Spleen (tissue), 11 donors: ENCODE data around the gene AKAP13. TPM values are rescaled to one million over a fixed set of nuclear protein-coding genes. Genes with fewer than 3 reads are reported as not detected.
A peak's percentile ranks its signal among the peaks of the same experiment; 100 is the strongest.

Experiments used
- DNase-seq: peaks from one replicate; pipeline ENCODE4 v3.0.0-alpha.2; 2020
- H3K27ac ChIP-seq, 8 donors: fragments of 200-600 bp; sonication (generic) in 7 of 8; 1 replicate in 4 of 8; 2 replicates in 4 of 8; pipeline versions ENCODE4 v1.5.0 to v1.8.0; 2016 to 2021; ENCODE audit warnings: inconsistent platforms in 4 of 8, mild to moderate bottlenecking in 4 of 8, moderate library complexity in 1 of 8
- H3K27me3 ChIP-seq, 7 donors: fragments of 200-600 bp; sonication (generic) in 6 of 7; replicated peaks in 1 of 7; 1 replicate in 4 of 7; 2 replicates in 3 of 7; pipeline versions ENCODE4 v1.5.0 to v1.8.0; 2016 to 2021; ENCODE audit warnings: inconsistent platforms in 3 of 7, mild to moderate bottlenecking in 1 of 7
- H3K36me3 ChIP-seq, 6 donors: fragments of 200-600 bp; sonication (generic) in 5 of 6; 1 replicate in 4 of 6; 2 replicates in 2 of 6; pipeline versions ENCODE4 v1.5.0 to v1.8.0; 2016 to 2021; ENCODE audit warnings: inconsistent platforms in 2 of 6
- H3K4me1 ChIP-seq, 6 donors: fragments of 200-600 bp; sonication (generic) in 5 of 6; 1 replicate in 3 of 6; 2 replicates in 3 of 6; pipeline versions ENCODE4 v1.5.0 to v1.8.0; 2016 to 2021; ENCODE audit warnings: inconsistent platforms in 3 of 6
- H3K4me3 ChIP-seq, 8 donors: fragments of 200-600 bp; sonication (generic) in 7 of 8; 1 replicate in 4 of 8; 2 replicates in 4 of 8; pipeline versions ENCODE4 v1.5.0 to v1.8.0; 2016 to 2021; ENCODE audit warnings: inconsistent platforms in 4 of 8, mild to moderate bottlenecking in 4 of 8, moderate library complexity in 2 of 8
- H3K9me3 ChIP-seq, 8 donors: fragments of 200-600 bp; sonication (generic) in 7 of 8; 1 replicate in 4 of 8; 2 replicates in 4 of 8; pipeline versions ENCODE4 v1.5.0 to v1.8.0; 2016 to 2021; ENCODE audit warnings: inconsistent platforms in 4 of 8
- CTCF ChIP-seq, 11 experiments: fragments of 200-600 bp in 7 of 11; fragments of 450-650 bp in 4 of 11; sonication (generic) in 4 of 11; IDR thresholded peaks in 8 of 11; conservative IDR thresholded peaks in 3 of 11; 1 replicate in 7 of 11; 2 replicates in 4 of 11; pipeline versions ENCODE4 v1.4.0 to v1.8.0; 2016 to 2021; ENCODE audit warnings: antibody characterized with exemption in 11 of 11, inconsistent platforms in 4 of 11, mild to moderate bottlenecking in 1 of 11
- POLR2A ChIP-seq, 3 donors: fragments of 450-650 bp; IDR thresholded peaks; one replicate each; pipeline ENCODE4 v1.5.1; 2017; ENCODE audit warnings: antibody characterized with exemption in 3 of 3, mild to moderate bottlenecking in 1 of 3
- POLR2AphosphoS5 ChIP-seq, 3 donors: sonication (generic); formaldehyde crosslinking; IDR thresholded peaks; one replicate each; pipeline ENCODE4 v1.5.1; 2017; ENCODE audit warnings: antibody characterized with exemption in 3 of 3
- WGBS, 5 donors: extraction: QIAGEN DNeasy Blood & Tissue Kit in 3 of 5; methylation state at CpG; one replicate each; pipeline versions ENCODE4 v1.1.5 to v1.1.7; 2013 to 2018; 5-methylcytosine and 5-hydroxymethylcytosine counted together
- intact Hi-C: fragments of 100-400 bp; cut with DNase I; formaldehyde crosslinking; loops from one replicate; pipeline ENCODE4 v1.15.0; 2023; ENCODE audit warnings: low total_unique reads
- polyA plus RNA-seq, 3 donors: library from polyadenylated mRNA; stranded (reverse); fragments of 200-250 nt; gene quantifications; one replicate each; pipeline ENCODE4 v1.2.1, GENCODE V29; 2013
- total RNA-seq, 7 donors: library from RNA; depleted of rRNA in 3 of 7; stranded (reverse); fragments of >200 nt in 3 of 7; fragmentation: NEBNext Ultra II Directional in 4 of 7; extraction: Animal tissue kit (Norgen Biotek cat#: 25700) in 4 of 7; gene quantifications; one replicate each; pipeline versions ENCODE4 v1.1.0 to v1.2.1, GENCODE V29; 2016 to 2021
- donor health status: healthy with polysubstance abuse.
- donor health status: DM: no; HTN: no; CAD: no; lungs with moderate emphysema.
- donor health status: DM: no; HTN: no; CAD: no.
- donor health status: Bipolar disorder and iron deficiency.
- donor health status: healthy.
- donor health status: DM: no; HTN: no; CAD: no.
- donor health status: DM: yes; HTN: yes; CAD: no.

The AKAP13 gene
- total and polyA plus RNA-seq, 10 donors: 35.4 to 413 (median 260) TPM

GRCh38 chr15:85627213-85627935 lies 247.0 kb downstream of the AKAP13 start:
- Histone ChIP-seq H3K4me3 (no peak overlapping the region), H3K36me3 (peaks cover 0 to 37% (median 0%) of the 10 kb centered on the region in 6 donors), H3K9me3 (no peaks in the 10 kb centered on the region), H3K27me3 (no peaks in the 10 kb centered on the region), H3K4me1 (peaks cover 33 to 98% (median 74%) of the 10 kb centered on the region in 6 donors), H3K27ac (peak overlapping the region in 5 of 8 donors; percentile 2 to 83 (median 74))
- TF ChIP-seq POLR2AphosphoS5 (IDR thresholded peaks at IDR 0.05) (peak in 1 of 3 donors; percentile 7), CTCF (IDR thresholded peaks at IDR 0.05 in 8 of 11, conservative IDR thresholded peaks at IDR 0.05 in 3 of 11) (no peak), POLR2A (IDR thresholded peaks at IDR 0.05) (no peak)
- 54 to 83% (median 74%) methylated on average over 6 of the region's 6 CpGs for WGBS, 5 donors
- DNase-seq: no peak
- intact Hi-C loops: loop anchor here (10.0 kb wide), 1 partner anchor 77 kb away; no protein-coding TSS in a partner anchor

GRCh38 chr15:85630311-85630710 lies 249.9 kb downstream of the AKAP13 start:
- no peaks in the 10 kb centered on the region for H3K9me3 ChIP-seq
- H3K4me1 ChIP-seq: peaks cover 14 to 98% (median 64%) of the 10 kb centered on the region in 6 donors
- 81 to 90% (median 85%) methylated on average over 4 of the region's 4 CpGs for WGBS, 5 donors
- H3K36me3 ChIP-seq: peaks cover 0 to 44% (median 0%) of the 10 kb centered on the region in 6 donors
- H3K27ac ChIP-seq: no peak overlapping the region
- no peak for DNase-seq
- intact Hi-C loops: no loop called here
- TF ChIP-seq CTCF (IDR thresholded peaks at IDR 0.05 in 8 of 11, conservative IDR thresholded peaks at IDR 0.05 in 3 of 11) (no peak), POLR2A (IDR thresholded peaks at IDR 0.05) (no peak), POLR2AphosphoS5 (IDR thresholded peaks at IDR 0.05) (no peak)
- H3K4me3 ChIP-seq: no peak overlapping the region
- no peaks in the 10 kb centered on the region for H3K27me3 ChIP-seq

- Histone ChIP-seq H3K4me3 (no peak overlapping the region), H3K36me3 (peaks cover 0 to 37% (median 0%) of the 10 kb centered on the region in 6 donors), H3K27me3 (no peaks in the 10 kb centered on the region), H3K4me1 (peaks cover 7 to 96% (median 57%) of the 10 kb centered on the region in 6 donors), H3K27ac (peak overlapping the region in 1 of 8 donors; percentile 3), H3K9me3 (no peaks in the 10 kb centered on the region)
- no peak for TF ChIP-seq POLR2AphosphoS5 (IDR thresholded peaks at IDR 0.05)
- TF ChIP-seq POLR2A (IDR thresholded peaks at IDR 0.05): no peak
- no peak for TF ChIP-seq CTCF (IDR thresholded peaks at IDR 0.05 in 8 of 11, conservative IDR thresholded peaks at IDR 0.05 in 3 of 11)
- intact Hi-C loops: no loop called here
- 72 to 89% (median 77%) methylated on average over 2 of the region's 2 CpGs for WGBS, 5 donors
- DNase-seq: no peak
These were observed 250.6 kb downstream of the AKAP13 start for GRCh38 chr15:85631018-85631417.

- Histone ChIP-seq H3K9me3 (no peaks in the 10 kb centered on the region), H3K36me3 (peaks cover 0 to 33% (median 0%) of the 10 kb centered on the region in 6 donors), H3K27ac (peak overlapping the region in 1 of 8 donors; percentile 15), H3K27me3 (no peaks in the 10 kb centered on the region), H3K4me1 (peaks cover 1 to 96% (median 53%) of the 10 kb centered on the region in 6 donors), H3K4me3 (no peak overlapping the region)
- DNase-seq: no peak
- TF ChIP-seq POLR2AphosphoS5 (IDR thresholded peaks at IDR 0.05) (no peak), CTCF (IDR thresholded peaks at IDR 0.05 in 8 of 11, conservative IDR thresholded peaks at IDR 0.05 in 3 of 11) (no peak), POLR2A (IDR thresholded peaks at IDR 0.05) (no peak)
- intact Hi-C loops: no loop called here
- 84 to 91% (median 90%) methylated on average over 4 of the region's 4 CpGs for WGBS, 5 donors
These were observed 251.6 kb downstream of the AKAP13 start for GRCh38 chr15:85632014-85632413.
